ENCODE results near the gene LRRC23.
"Not testable (repeated sequence)": the region's sequence is repeated elsewhere in the genome, so short reads cannot be mapped to it uniquely, and the experiment has no call there.

LRRC23 gene

GRCh38 chr12:6908141-6908540 is 3.5 kb downstream of the LRRC23 start:
- not testable (repeated sequence) for DNase-seq

DNA sequence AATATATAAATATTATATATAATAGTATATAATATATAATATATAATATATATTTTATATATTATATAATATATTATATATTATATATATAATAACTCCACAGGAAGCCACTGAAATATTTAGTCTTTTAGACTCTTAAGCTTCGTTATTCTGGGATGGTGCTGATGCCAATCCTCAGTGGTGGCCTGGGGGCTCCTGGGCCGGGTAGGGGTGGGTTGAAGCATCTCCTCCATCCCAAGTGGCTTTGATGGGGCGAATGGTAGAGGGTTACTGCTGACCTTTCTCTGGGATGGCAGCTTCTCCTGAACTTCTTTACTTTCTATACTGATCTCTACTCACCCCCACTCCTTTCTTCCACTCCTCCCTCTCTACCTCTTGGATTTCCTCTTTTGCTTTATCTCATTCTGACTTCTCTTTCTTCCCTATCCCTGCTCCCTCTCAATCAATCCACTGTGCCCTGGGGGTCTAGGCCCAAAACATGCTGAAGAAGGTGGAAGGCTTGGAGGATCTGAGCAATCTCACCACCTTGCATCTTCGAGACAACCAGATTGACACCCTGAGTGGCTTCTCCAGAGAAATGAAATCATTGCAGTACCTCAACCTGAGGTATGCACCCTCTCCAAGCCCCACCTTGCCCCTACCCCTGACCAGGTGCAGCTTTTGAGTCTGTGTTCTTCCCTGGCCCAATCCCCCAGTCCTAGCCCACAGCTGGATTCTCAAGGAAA is 5.0 kb downstream of the LRRC23 start:
- DNase-seq, result no peak

- no peak for DNase-seq
These were observed 7.7 kb downstream of the LRRC23 start for GRCh38 chr12:6912164-6912935.

DNA sequence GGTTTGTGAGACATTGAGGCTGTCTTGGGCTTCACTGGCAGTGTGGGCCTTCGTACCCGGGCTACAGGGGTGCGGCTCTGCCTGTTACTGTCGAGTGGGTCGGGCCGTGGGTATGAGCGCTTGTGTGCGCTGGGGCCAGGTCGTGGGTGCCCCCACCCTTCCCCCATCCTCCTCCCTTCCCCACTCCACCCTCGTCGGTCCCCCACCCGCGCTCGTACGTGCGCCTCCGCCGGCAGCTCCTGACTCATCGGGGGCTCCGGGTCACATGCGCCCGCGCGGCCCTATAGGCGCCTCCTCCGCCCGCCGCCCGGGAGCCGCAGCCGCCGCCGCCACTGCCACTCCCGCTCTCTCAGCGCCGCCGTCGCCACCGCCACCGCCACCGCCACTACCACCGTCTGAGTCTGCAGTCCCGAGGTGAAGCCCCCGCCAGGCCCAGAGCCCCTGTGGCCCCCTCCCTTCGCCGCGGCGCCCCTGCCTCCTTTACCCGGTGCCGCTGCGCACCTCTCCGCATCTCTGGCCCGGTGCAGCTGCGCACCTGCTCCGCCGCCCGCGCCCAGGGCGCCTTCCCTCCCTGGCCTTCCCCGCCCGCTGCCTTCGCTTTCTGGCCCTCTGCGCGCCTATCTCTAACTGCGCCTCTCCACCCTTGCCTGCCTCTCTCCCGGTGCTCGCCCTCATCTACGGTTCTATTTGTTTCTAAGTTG is 9.8 kb downstream of the LRRC23 start, which contains the start of gene ENO2:
TSS of gene ENO2 (plus strand) at position 335 of the 701 bp plus-strand sequence. CDS start 1,253 bp downstream, outside the sequence.
- peak; percentile 52 for DNase-seq

GRCh38 chr12:6914947-6915788 is 10.5 kb downstream of the LRRC23 start:
- no peak for DNase-seq

DNA sequence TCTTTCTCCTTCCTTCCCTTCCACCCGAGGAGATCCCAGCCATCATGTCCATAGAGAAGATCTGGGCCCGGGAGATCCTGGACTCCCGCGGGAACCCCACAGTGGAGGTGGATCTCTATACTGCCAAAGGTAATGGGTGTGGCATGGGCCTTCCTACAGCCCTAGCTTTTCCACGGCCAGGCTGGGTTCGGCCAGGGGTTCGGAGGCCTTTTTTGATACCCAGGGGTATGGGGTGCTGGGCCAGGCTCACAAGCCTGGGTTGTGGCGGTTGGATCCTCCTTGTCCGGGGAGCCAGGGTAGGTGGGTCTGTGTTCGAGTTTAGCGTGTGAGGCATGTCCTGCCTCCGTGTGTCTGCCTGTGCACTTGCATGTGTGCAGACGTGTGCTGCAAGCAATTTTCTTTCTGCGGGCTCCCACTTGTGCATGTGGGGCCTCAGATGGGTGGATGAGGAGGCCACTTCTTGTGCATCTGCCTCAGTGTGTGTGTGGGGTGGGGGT is 11.2 kb downstream of the LRRC23 start:
- no peak for DNase-seq

- no peak for DNase-seq
These were observed 12.0 kb downstream of the LRRC23 start for GRCh38 chr12:6916426-6917200.

DNA sequence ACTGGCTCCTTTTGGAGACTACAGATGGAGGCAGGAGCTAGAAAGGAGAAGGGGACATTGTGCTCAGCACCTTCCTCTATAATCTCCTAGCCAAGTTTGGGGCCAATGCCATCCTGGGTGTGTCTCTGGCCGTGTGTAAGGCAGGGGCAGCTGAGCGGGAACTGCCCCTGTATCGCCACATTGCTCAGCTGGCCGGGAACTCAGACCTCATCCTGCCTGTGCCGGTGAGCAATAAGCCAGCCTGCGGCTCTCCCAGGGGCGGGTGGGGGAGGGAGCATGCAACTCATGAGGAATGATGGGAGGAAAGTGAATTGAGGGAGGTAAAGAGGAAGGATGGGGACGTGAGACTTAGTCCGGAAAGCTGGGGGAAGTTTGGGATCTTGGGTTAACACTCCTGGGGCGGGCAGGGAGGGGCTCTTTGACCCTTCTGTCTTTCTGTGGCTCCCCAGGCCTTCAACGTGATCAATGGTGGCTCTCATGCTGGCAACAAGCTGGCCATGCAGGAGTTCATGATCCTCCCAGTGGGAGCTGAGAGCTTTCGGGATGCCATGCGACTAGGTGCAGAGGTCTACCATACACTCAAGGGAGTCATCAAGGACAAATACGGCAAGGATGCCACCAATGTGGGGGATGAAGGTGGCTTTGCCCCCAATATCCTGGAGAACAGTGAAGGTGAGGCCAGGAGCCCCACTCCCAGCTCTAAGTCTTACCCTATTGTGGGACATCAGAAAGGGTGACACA is 13.0 kb downstream of the LRRC23 start:
- DNase-seq, result no peak

DNA sequence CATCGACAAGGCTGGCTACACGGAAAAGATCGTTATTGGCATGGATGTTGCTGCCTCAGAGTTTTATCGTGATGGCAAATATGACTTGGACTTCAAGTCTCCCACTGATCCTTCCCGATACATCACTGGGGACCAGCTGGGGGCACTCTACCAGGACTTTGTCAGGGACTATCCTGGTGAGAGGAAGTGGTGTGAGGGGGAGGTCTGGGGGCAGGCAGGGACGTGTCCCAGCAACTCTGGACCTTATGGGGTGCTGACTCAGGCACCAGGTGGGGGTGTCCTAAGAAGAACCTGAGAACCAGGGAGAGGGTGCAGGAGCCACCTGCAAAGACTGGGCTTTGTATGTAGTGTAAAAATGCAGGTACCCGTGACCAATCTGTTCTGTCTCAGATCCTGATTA is 15.0 kb downstream of the LRRC23 start:
- DNase-seq, result no peak

- no peak for DNase-seq
These were observed 16.9 kb downstream of the LRRC23 start for GRCh38 chr12:6921539-6921938.

GRCh38 chr12:6921996-6922946 is 17.6 kb downstream of the LRRC23 start:
- DNase-seq, result no peak

- no peak for DNase-seq
These were observed 18.5 kb downstream of the LRRC23 start for GRCh38 chr12:6923003-6923732.

- DNase-seq, result no peak
These were observed 19.2 kb downstream of the LRRC23 start for GRCh38 chr12:6923851-6924250.

DNA sequence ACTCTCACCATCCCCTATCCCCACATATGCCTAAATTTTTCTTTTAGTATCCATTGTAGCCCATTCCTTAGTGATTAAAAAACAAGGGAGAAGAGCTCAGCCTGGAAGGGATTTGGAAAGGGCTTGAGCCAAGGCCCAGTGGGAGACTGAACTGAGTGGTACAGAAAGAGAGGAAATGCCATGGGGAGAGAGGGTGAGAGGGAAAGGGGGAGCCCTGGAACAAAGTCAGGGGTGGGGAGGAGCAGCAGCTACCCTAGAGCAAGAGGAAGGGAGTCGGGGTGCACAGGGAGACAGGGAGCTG is 20.6 kb downstream of the LRRC23 start:
- DNase-seq, result no peak

GRCh38 chr12:6925540-6926279 is 21.1 kb downstream of the LRRC23 start:
- DNase-seq, result no peak

DNA sequence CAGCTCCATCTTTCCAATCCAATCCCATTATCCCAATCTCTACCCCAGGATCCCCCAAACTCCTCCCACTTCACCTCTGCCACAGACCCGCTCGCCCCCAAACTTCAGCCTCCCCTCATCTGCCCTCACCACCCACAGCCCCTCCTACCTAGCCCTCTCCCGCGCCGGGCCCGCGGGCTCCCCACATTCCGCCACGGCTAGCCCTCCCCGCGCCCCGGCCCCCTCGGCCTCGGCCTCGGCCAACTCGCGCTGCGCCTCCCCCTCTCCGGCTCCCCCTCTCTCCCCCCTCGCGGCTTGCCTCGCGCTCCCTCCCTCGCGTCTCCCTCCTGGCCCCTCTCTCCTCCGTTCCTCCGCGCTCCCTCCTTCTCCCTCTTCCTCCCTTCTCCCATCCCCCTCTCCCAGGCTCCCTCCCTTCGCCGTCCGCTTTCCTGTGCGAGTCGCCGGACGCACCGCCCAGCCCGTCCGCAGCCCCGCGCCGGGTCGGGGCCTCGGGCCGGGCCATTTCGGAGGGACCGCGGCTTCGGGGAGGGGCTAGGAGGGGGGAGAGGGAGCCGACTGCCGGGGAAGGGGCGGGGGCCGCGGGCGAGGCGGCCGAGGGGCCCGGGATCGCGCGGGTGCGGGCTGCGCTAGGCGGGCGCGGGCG is 22.9 kb downstream of the LRRC23 start, which contains the start of gene ATN1:
TSS of gene ATN1 (plus strand) at position 581 of the 643 bp plus-strand sequence. CDS start 6,043 bp downstream, outside the sequence.
- DNase-seq, result peak; percentile 62

DNA sequence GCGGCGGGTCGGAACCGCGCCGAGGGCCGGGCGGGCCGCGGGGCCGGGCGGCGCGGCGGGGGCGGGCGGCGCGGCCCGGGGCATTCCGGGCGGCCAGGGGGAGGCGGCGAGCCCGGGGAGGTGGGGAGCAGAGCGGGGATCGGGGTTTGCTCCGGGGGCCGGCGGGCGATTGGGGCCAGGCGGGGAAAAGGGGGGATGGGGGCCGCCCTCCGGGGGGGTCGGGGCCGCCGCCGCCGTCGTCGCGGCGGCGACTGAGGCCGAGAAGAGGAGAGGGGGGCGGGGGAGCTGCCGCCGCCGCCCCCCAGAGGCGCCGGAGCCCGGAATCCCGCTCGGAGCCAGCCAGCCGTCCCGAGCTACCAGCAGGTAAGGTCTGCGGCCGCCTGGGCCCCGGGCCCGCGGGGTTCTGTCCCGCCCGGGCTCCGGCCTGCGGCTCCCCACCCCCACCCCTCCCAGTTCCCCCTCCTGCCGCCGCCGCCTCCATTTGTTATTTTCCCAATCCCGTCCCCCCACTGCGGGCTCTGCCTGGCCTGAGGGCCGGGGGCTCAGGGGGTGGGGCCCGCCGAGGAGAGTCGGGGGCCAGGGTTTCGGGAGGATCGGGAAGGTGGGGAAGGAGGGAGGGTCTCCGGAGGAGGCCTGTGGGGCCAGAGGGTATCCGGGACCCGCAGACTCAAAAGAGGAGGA is 23.5 kb downstream of the LRRC23 start:
- DNase-seq, result no peak

All from NCI-H526 treated with DMSO at 0.1 percent for 48 hours (cell line).